Activated CD4-positive, alpha-beta memory T cell treated with anti-CD3 and anti-CD28 coated beads for 36 hours (primary cell): Measurements from ENCODE around the gene DCAF12. TPM values are rescaled to one million over a fixed set of nuclear protein-coding genes. Genes with fewer than 3 reads are reported as not detected.

Experiments
- CTCF ChIA-PET: fragments of 350-600 bp; sonication (Branson Sonifier 250); formaldehyde crosslinking; loops from one replicate; lab custom pipeline; 2021; ENCODE audit warnings: antibody characterized with exemption, inconsistent platforms; lab: Charles Lee
- POLR2A ChIA-PET: fragments of 350-600 bp; sonication (Branson Sonifier 250); formaldehyde crosslinking; loops from one replicate; lab custom pipeline; 2021; ENCODE audit warnings: antibody characterized with exemption; lab: Charles Lee
- DNase-seq: peaks from one replicate; pipeline ENCODE4 v3.0.0-alpha.2; 2020
- H3K27ac Mint-ChIP-seq: one replicate; pipeline ENCODE4 v1.8.0; 2021; ENCODE audit warnings: mixed read lengths
- H3K27me3 Mint-ChIP-seq: one replicate; pipeline ENCODE4 v1.8.0; 2021; ENCODE audit warnings: mixed read lengths
- H3K36me3 Mint-ChIP-seq: one replicate; pipeline ENCODE4 v1.8.0; 2021; ENCODE audit warnings: mixed read lengths
- H3K4me1 Mint-ChIP-seq: one replicate; pipeline ENCODE4 v1.8.0; 2021; ENCODE audit warnings: low read depth, mixed read lengths
- H3K4me3 Mint-ChIP-seq: one replicate; pipeline ENCODE4 v1.8.0; 2021; ENCODE audit warnings: mild to moderate bottlenecking, mixed read lengths
- H3K9me3 Mint-ChIP-seq: one replicate; pipeline ENCODE4 v1.8.0; 2021; ENCODE audit warnings: mixed read lengths
- intact Hi-C: fragments of 100-400 bp; cut with micrococcal nuclease; formaldehyde crosslinking; loops from one replicate; pipeline ENCODE4 v1.15.1; 2023
- total RNA-seq, 2 experiments: library from RNA; stranded (reverse); gene quantifications; one replicate each; pipeline ENCODE4 v1.2.3, GENCODE V29; 2021

Gene DCAF12
- total RNA-seq, 2 experiments from 2014 or later: 32.5 to 35.4 TPM

- Mint-ChIP-seq H3K4me3 (no peak overlapping the region), H3K9me3 (no peaks in the 10 kb centered on the region), H3K4me1 (peaks cover 14% of the 10 kb centered on the region), H3K27ac (no peak overlapping the region), H3K27me3 (no peaks in the 10 kb centered on the region), H3K36me3 (peaks cover 28% of the 10 kb centered on the region)
- POLR2A ChIA-PET: no interaction called here
- DNase-seq: no peak
- CTCF ChIA-PET: no interaction called here
- intact Hi-C loops: no loop called here
Measured at GRCh38 chr9:34086864-34087263, 39.6 kb downstream of the DCAF12 start.

GRCh38 chr9:34085581-34086500 lies 40.7 kb downstream of the DCAF12 start:
- CTCF ChIA-PET: interaction anchor here (1.0 to 1.8 kb wide), 2 partner anchors 12 kb away, joined by 4 to 6 read pairs; no protein-coding TSS in a partner anchor
- DNase-seq: peak; percentile 29
- Mint-ChIP-seq H3K27ac (peak overlapping the region; percentile 72), H3K27me3 (no peaks in the 10 kb centered on the region), H3K4me3 (no peak overlapping the region), H3K9me3 (no peaks in the 10 kb centered on the region), H3K4me1 (peaks cover 13% of the 10 kb centered on the region), H3K36me3 (peaks cover 24% of the 10 kb centered on the region)
- intact Hi-C loops: loop anchor here (2.0 kb wide), 1 partner anchor 293 kb away; no protein-coding TSS in a partner anchor
- POLR2A ChIA-PET: no interaction called here

GRCh38 chr9:34084562-34084961 lies 41.9 kb downstream of the DCAF12 start:
- POLR2A ChIA-PET: no interaction called here
- Mint-ChIP-seq H3K36me3 (peaks cover 24% of the 10 kb centered on the region), H3K27me3 (no peaks in the 10 kb centered on the region), H3K27ac (no peak overlapping the region), H3K4me3 (no peak overlapping the region), H3K9me3 (no peaks in the 10 kb centered on the region), H3K4me1 (peaks cover 13% of the 10 kb centered on the region)
- intact Hi-C loops: loop anchor here (2.0 kb wide), 1 partner anchor 294 kb away; no protein-coding TSS in a partner anchor
- CTCF ChIA-PET: interaction anchor here (0.9 to 1.8 kb wide), 3 partner anchors 10 to 14 kb away, joined by 3 to 6 read pairs (median 5); no protein-coding TSS in a partner anchor
- no peak for DNase-seq

GRCh38 chr9:34079181-34079580 lies 47.3 kb downstream of the DCAF12 start:
- H3K27ac Mint-ChIP-seq: no peak overlapping the region
- H3K4me1 Mint-ChIP-seq: peaks cover 3% of the 10 kb centered on the region
- ChIA-PET CTCF (no interaction called here), POLR2A (no interaction called here)
- H3K27me3 Mint-ChIP-seq: no peaks in the 10 kb centered on the region
- no peak overlapping the region for H3K4me3 Mint-ChIP-seq
- intact Hi-C loops: loop anchor here (10.0 kb wide), 1 partner anchor 176 kb away; no protein-coding TSS in a partner anchor
- H3K36me3 Mint-ChIP-seq: no peaks in the 10 kb centered on the region
- no peaks in the 10 kb centered on the region for H3K9me3 Mint-ChIP-seq
- DNase-seq: no peak

GRCh38 chr9:34072868-34073590 lies 53.5 kb downstream of the DCAF12 start:
- Mint-ChIP-seq H3K27ac (no peak overlapping the region), H3K36me3 (no peaks in the 10 kb centered on the region), H3K4me1 (no peaks in the 10 kb centered on the region), H3K4me3 (no peak overlapping the region), H3K9me3 (no peaks in the 10 kb centered on the region), H3K27me3 (no peaks in the 10 kb centered on the region)
- DNase-seq: no peak
- ChIA-PET CTCF (interaction anchor here (0.6 to 3.1 kb wide), 23 partner anchors 12 to 529 kb away, joined by 3 to 24 read pairs (median 4); partner anchors contain the start of gene UBAP2), POLR2A (no interaction called here)
- intact Hi-C loops: loop anchor here (10.0 kb wide), 1 partner anchor 182 kb away; no protein-coding TSS in a partner anchor

GRCh38 chr9:34072410-34072809 lies 54.1 kb downstream of the DCAF12 start:
- ChIA-PET CTCF (interaction anchor here (0.6 to 3.1 kb wide), 9 partner anchors 24 to 258 kb away, joined by 3 to 24 read pairs (median 15); partner anchors contain the start of gene UBAP2), POLR2A (no interaction called here)
- H3K4me3 Mint-ChIP-seq: no peak overlapping the region
- intact Hi-C loops: loop anchor here (10.0 kb wide), 1 partner anchor 182 kb away; no protein-coding TSS in a partner anchor
- H3K36me3 Mint-ChIP-seq: no peaks in the 10 kb centered on the region
- no peak for DNase-seq
- H3K4me1 Mint-ChIP-seq: no peaks in the 10 kb centered on the region
- H3K27me3 Mint-ChIP-seq: no peaks in the 10 kb centered on the region
- H3K9me3 Mint-ChIP-seq: no peaks in the 10 kb centered on the region
- H3K27ac Mint-ChIP-seq: no peak overlapping the region

- H3K4me1 Mint-ChIP-seq: no peaks in the 10 kb centered on the region
- ChIA-PET CTCF (interaction anchor here (1.2 kb wide), 1 partner anchor 13 kb away, joined by 5 read pairs; no protein-coding TSS in a partner anchor), POLR2A (interaction anchor here (0.6 kb wide), 1 partner anchor 23 kb away, joined by 5 read pairs; no protein-coding TSS in a partner anchor)
- no peaks in the 10 kb centered on the region for H3K27me3 Mint-ChIP-seq
- H3K4me3 Mint-ChIP-seq: no peak overlapping the region
- no peaks in the 10 kb centered on the region for H3K9me3 Mint-ChIP-seq
- DNase-seq: no peak
- H3K36me3 Mint-ChIP-seq: no peaks in the 10 kb centered on the region
- intact Hi-C loops: loop anchor here (10.0 kb wide), 1 partner anchor 184 kb away; no protein-coding TSS in a partner anchor
- no peak overlapping the region for H3K27ac Mint-ChIP-seq
Measured at GRCh38 chr9:34070606-34071324, 55.7 kb downstream of the DCAF12 start.

- Mint-ChIP-seq H3K4me3 (no peak overlapping the region), H3K9me3 (no peaks in the 10 kb centered on the region), H3K4me1 (no peaks in the 10 kb centered on the region), H3K36me3 (no peaks in the 10 kb centered on the region), H3K27me3 (no peaks in the 10 kb centered on the region), H3K27ac (no peak overlapping the region)
- no peak for DNase-seq
- CTCF ChIA-PET: no interaction called here
- POLR2A ChIA-PET: no interaction called here
- intact Hi-C loops: loop anchor here (10.0 kb wide), 1 partner anchor 185 kb away; no protein-coding TSS in a partner anchor
Measured at GRCh38 chr9:34069831-34070230, 56.7 kb downstream of the DCAF12 start.

- no peaks in the 10 kb centered on the region for H3K36me3 Mint-ChIP-seq
- H3K4me3 Mint-ChIP-seq: no peak overlapping the region
- no peak overlapping the region for H3K27ac Mint-ChIP-seq
- no peaks in the 10 kb centered on the region for H3K9me3 Mint-ChIP-seq
- intact Hi-C loops: no loop called here
- POLR2A ChIA-PET: no interaction called here
- H3K4me1 Mint-ChIP-seq: no peaks in the 10 kb centered on the region
- CTCF ChIA-PET: interaction anchor here (0.7 kb wide), 1 partner anchor 9 kb away, joined by 5 read pairs; no protein-coding TSS in a partner anchor
- no peak for DNase-seq
- H3K27me3 Mint-ChIP-seq: no peaks in the 10 kb centered on the region
Measured at GRCh38 chr9:34065541-34065940, 61.0 kb downstream of the DCAF12 start.

GRCh38 chr9:34059954-34060353 lies 66.5 kb downstream of the DCAF12 start:
- DNase-seq: no peak
- intact Hi-C loops: no loop called here
- no peak overlapping the region for H3K27ac Mint-ChIP-seq
- H3K4me1 Mint-ChIP-seq: no peaks in the 10 kb centered on the region
- POLR2A ChIA-PET: no interaction called here
- H3K27me3 Mint-ChIP-seq: no peaks in the 10 kb centered on the region
- H3K4me3 Mint-ChIP-seq: no peak overlapping the region
- no peaks in the 10 kb centered on the region for H3K36me3 Mint-ChIP-seq
- H3K9me3 Mint-ChIP-seq: no peaks in the 10 kb centered on the region
- CTCF ChIA-PET: interaction anchor here (0.6 kb wide), 1 partner anchor 40 kb away, joined by 4 read pairs; no protein-coding TSS in a partner anchor

- Mint-ChIP-seq H3K9me3 (no peaks in the 10 kb centered on the region), H3K4me3 (no peak overlapping the region), H3K36me3 (no peaks in the 10 kb centered on the region), H3K27ac (no peak overlapping the region), H3K4me1 (no peaks in the 10 kb centered on the region), H3K27me3 (no peaks in the 10 kb centered on the region)
- DNase-seq: no peak
- ChIA-PET POLR2A (no interaction called here), CTCF (no interaction called here)
- intact Hi-C loops: no loop called here
Measured at GRCh38 chr9:34059281-34059680, 67.2 kb downstream of the DCAF12 start.
